ENCODE measurements around the gene ZNF705A.
"Not testable (repeated sequence)": the region's sequence is repeated elsewhere in the genome, so short reads cannot be mapped to it uniquely, and the experiment has no call there.

Gene ZNF705A

DNA sequence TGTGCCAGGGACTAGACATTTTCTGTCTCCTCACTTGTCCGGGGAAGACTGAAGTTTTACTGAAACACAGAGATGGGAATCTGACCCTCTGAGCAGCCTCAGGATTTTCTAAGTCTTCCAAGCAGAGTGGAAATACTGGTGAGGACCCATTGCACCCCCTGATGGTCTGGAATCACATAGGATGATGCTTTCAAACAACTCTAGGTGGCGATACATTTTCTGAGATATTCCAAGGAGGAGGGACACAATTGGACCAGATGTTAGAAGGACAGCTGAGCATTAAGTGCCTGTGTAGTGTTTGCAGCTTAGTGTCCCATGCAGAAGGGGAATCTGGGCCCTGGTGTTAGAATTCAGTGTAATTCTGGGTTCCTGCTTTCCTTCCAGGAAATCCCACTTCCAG lies 31.3 kb downstream of the ZNF705A start:
- not testable (repeated sequence) for DNase-seq

DNA sequence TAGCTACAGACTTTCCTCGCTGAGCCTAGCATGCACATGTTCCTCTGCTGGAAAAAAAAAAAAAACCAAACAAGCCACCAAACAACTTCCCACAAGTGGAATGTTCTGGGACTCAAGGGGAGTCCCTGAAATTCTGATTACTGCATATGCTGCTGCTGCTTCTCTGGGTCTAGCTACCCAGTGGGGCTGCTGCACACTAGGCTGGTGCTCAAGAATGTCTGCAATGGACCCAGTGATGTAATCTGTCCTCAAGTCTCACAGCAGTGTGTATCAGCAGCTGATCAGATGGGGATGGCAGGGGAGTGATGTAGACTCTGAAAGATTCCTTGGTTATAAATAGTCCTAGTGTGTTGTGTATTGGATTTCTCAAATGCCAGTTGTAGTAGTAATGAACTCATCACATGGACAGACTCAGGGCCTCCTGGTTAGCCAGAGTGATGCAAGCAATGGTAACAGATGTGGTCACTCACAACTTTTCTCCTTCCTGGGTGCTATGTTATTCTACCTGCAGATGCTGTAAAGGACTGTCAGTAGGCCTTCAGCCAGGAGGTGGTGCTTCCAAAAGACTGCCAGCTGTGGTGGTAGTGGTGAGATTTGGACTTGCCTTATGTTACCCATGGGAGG lies 41.0 kb downstream of the ZNF705A start:
- DNase-seq, result not testable (repeated sequence)

DNA sequence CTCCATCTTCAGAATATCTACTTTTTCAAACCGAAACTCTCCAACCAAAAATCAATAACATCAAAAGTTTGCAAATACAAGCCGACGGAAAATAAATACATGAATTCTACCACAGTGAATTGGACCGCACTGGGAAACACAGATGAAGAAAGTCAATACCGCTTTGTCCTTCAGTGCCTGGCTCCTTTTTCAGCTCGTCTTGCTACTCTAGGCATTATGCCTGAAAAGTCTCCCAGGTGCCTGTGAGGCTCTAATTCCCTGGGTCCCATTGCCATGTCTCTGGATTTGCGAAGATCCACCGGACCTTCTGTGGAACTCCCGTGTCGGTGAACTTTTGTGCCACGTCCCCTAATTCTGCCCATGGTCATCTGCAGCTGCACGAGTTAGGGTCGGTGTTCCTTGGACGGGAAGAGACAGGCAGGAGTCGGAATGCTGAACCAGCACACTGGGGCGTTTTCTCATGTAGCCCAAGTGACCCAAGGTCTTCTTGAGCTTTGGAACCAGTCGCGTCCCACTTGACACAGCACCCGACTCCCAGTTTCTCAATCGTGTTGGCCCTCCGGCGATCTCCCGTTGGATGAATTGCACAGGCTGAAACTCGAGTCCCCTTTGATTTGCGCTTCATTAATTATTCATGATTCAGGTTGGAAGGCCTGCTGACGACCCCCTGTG lies 62.0 kb downstream of the ZNF705A start:
- peak; percentile 16 to 22 for DNase-seq

DNA sequence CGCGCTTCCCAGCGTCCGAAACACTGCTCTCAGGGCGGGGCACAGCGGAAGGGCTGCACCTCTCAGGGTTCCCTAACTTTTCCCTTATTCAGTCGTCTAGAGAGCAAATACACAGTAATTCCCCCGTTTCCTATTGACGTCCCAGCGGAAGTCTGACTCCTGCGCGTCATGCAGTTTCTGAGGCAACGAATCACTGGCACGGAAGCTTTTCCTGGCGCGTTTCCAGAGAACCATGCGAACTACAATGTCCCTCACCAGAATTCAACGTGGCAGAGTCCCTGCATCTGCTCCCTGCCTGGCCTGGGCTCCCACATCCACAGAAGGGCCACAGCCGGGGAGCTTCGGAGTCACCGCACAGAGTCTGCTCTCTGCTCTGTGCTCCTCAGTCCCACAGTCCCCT lies 64.6 kb downstream of the ZNF705A start:
- DNase-seq, result not testable (repeated sequence)

DNA sequence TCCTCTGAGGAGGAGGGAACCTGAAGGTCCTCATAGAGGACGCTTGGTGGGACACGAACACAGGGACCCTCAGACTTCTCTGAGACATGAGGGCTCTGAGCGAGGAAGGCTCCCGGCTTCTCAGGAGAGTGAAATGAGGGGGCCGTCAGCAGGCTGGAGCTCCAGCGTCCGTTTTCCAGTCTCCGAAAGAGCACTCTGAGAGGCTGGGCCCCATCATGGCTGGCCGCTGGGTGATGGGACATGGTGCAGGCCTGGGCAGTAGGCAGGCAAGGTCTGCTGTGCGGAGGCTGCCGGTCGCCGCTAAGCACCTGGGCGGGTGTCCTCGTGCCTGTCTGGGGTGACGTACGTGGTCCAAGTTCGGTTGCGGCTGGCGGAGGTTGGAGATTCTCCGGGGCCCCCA lies 65.0 kb downstream of the ZNF705A start:
- DNase-seq, result not testable (repeated sequence)

DNA sequence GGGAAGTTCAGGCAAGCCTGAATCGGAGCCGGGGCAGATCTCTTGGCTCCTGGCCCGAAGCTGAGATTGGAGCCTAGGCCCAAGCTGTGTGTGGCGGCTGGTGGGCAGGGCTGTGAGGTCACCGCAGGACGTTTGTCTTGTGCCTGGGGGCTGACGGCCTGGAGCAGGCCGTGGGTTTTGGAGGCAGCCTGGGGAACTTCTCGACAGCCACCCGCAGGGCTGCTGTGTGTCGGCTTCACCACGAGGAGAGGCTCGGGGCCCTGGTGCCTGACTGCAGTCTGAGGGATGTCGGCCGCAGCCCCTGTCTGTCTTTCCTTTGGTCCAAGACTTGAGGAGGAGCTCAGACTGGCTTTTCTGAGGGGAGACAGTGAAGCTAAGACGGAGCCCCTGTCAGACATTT lies 65.5 kb downstream of the ZNF705A start:
- DNase-seq, result not testable (repeated sequence)

DNA sequence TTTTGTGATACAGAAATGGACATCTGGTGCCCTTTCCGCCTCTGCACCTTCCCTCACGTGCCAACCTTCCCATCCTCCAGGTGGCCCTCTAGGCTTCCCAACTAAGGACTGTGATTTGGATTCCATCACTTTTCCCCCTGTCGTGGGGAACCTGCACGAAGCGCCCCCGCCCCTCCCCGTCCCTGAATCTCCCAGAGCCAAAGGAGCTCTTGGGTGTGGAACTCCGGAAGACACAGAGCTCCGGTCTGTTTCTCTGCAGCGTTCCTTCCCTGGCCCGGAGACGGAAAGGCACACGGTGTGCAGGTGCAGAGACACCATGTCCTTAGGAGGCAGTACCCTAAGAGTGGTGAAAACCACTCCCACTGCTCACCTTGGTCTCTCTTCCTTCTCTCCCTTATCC lies 66.8 kb downstream of the ZNF705A start:
- DNase-seq, result not testable (repeated sequence)

DNA sequence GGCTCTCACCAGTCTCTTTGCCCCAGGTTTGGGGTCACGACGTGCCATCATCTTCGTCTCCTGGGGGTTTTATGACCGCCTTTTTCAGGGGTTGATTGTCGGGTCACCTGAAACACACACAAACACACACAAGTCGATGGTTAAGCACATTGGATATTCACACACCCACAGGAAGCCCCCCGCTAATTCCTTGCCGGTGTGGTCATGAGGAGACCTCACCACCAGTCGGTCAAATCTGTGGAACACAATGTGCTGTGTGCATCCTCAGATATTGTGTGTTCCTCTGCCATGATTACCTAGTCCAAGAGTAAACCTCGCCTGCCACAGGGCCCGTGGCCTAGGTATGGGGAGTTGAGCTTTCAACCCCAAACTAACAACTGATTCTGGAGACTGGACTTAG lies 68.0 kb downstream of the ZNF705A start:
- not testable (repeated sequence) for DNase-seq

DNA sequence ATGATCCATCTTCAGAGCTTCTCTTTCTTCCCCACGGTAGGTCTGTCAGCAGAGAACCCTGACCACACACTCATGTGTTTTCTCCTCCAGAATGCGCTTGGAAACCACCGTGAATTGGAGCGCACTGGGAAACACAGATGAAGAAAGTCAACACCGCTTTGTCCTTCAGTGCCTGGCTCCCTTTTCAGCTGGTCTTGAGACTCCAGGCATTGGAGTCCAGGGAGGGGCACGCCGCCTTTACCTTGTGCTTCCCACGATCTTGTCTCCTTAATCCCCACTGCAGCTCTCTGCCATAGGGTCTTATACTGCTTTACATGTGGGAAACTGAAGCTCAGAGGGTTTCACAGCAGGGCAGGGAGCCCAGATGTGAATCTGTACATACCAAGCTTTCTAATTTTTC lies 69.5 kb downstream of the ZNF705A start:
- DNase-seq, result no peak

DNA sequence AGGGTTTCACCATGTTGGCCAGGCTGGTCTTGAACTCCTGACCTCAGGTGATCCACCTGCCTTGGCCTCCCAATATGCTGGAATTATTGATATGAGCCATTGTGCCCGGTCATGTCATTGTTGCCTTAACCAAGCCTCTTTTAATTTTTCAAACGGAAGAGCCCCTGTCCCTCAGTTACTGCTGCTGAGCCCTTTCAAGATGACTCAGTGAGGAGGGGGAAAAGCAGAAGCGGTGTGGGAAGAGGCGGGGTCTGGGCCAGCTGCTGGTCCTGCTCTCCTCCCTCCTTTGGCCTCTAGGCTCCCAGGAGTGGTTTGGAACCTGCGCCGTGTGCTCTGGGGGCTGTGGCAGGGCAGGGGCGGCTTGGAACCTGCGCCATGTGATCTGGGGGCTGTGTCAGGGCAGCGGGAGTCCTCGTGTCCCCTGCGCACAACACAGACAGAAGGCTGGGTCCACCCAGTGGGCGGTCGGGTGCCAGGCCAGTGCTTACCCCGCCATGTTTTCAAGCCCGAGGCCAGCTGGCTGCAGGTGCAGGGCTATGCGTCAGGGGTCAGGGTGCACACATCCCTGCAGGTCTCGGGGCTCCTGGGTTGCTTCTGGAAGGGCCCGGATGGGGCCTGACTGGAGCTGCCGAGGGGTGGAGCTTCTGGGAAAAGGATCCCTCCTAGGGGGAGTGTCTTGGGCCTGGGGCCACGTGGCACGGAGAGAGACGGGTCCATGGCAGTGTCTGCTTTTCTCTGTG lies 70.3 kb downstream of the ZNF705A start, which contains the start of gene FAM90A1:
FAM90A1 (minus strand) TSS at position 627 of the 740 bp plus-strand sequence. CDS start 2,786 bp downstream, outside the sequence.
- not testable (repeated sequence) for DNase-seq

DNA sequence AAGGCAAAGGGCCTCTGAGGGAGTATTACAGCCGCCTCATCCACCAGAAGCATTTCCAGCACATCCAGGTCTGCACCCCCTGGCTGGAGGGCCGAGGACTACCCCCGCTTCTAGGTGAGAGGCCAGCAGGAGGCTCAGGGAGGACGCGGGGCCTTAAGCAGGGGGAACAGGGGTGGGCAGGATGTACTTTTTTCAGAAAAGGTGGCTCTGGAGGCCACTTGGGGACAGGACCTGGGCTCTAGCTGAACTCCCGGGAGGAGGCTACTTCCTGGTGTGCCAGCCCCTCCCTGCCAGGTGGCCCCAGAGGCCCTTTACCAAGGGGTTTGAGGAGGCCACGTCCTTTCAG lies 70.9 kb downstream of the ZNF705A start:
- DNase-seq, result not testable (repeated sequence)

DNA sequence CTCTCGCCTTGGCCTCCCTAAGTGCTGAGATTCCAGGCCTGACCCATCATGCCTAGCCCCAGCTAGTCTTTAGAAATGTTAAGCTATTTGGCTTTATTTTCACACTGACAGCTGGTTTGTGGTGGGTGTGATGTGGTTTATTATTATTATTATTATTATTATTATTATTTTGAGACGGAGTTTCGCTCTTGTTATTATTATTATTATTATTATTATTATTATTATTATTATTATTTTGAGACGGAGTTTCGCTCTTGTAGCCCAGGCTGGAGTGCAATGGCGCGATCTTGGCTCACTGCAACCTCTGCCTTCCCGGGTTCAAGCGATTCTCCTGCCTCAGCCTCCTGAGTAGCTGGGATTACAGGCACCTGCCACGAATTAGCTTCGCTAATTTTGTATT lies 71.8 kb downstream of the ZNF705A start:
- DNase-seq, result not testable (repeated sequence)

DNA sequence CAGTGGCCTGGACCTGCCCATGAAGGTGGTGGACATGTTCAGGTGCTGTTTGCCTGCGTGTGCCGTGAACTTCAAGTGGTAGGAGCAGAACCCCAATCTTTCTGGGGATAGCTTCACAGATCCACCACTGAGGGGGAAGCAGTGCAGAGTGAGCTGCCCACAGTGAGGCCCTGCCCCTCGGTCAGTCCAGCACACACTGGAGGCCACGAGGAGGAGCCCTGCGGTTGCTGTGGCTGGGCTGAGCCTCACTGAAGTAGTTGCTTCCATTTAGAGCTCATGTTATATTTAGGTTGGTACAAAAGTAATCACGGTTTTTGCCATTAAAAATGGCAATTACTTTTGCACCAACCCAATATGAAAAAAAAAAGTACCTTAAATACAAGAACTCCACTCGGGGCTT lies 72.7 kb downstream of the ZNF705A start:
- not testable (repeated sequence) for DNase-seq
